GM04504 (cell line): ENCODE measurements around the gene NBL1.
A peak's percentile ranks its signal among the peaks of the same experiment; 100 is the strongest.

Source experiments
- DNase-seq: peaks from one replicate; pipeline ENCODE4 v3.0.0-alpha.2; 2012; ENCODE audit warnings: low read depth

Gene NBL1

DNA sequence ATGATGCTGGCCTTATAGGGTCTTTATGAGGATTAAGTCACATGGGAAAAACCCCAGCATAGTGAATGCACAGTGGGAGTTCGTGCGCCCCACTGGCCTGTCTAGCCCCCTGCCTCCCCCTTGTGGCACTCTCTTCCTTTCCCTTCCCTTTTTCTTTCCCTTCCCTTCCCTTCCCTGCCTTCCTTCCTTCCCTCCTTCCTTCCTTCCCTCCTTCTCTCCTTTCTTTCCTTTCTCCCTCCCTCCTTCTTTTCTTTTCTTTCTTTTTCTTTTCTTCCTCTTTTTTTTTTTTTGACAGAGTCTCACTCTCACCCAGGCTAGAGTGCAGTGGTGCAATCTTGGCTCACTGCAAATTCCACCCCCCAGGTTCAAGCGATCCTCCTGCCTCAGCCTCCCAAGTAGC is 59.2 kb downstream of the NBL1 start:
- DNase-seq: no peak

DNA sequence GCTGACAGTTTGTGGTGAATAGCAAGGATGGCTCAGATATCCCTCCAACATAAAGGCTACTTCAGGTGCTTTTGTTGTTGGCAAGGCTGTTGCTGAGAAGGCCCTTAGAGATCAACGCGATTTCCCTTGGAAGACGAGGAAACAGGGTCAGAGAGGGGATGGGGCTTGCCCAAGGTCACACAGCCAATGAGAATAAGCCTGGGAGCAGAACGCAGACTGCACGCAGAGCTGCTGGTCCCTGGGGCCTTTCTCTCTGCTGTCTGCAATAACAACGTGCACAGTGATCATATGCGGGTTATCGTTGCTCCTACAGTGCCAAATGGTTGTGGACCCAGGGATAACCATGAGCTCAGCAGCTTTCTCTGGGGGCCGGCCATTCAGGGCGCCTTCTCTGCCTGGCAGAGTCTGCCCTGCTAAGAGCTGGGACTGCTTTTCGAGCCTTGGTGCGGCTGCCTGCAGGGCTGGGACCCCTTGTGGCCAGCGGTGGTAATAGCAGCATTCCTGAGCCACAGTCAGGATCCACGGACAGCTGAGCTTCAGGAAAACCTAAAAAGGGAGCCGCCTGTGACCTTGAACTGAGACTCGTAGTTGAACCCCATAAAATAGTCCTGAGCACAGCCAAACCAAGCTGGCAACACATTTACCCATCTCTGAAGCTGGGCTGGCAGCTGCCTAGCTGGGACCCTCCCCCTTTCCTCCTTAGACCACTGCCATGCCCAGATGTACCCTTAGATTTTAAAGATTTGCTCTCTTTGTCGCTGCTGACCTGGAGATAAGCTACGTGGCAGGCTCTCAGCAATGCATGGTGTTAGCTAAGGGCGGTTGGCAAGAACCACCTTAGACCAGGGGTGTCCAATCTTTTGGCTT is 60.4 kb downstream of the NBL1 start:
- peak; percentile 37 for DNase-seq

DNA sequence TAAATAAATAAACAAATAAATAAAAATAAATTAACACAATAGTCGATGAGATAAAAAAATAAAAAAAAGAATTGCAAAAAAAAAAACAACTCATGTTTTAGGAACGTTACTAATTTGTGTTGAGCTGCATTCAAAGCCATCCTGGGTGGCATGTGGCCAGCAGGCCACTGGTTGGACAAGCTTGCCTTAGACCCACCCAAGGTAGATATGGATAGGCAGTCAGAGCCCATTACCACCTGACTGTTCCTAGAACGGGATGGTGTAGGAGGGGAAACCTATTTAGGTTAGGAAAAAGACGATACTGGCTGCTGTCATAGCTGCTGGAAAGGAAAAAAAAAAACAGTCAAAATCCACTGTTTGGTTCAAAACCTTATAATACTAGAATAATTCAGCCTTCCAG is 61.4 kb downstream of the NBL1 start:
- no peak for DNase-seq

DNA sequence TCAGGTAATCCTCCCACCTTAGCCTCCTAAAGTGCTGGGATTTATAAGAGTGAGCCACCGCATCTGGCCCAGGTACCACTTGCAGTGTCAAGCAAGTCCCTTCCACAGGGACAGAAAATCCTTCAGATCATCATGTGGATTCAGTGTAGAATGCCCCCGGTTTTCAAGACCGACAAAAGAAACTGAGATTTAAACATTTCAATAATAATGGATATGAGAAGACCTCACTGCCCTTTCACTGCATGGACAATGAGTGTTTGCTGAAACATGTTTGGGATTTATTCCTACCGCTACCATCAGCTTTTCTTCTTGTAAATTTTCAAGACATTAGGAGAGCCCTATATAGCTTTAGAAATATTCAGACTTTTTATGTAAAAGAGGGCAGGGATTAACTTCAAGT is 62.0 kb downstream of the NBL1 start:
- no peak for DNase-seq
